ENCODE results near the gene ANXA4.

- TF ChIP-seq POLR2A (IDR thresholded peaks at IDR 0.05; ENCODE audit: low read depth, low read length) (no peak), TAF1 (IDR thresholded peaks at IDR 0.05; ENCODE audit: low read depth, low read length) (no peak), POLR2AphosphoS5 (IDR thresholded peaks at IDR 0.05; ENCODE audit: low read depth, low read length) (no peak)
These were observed 86.0 kb downstream of the ANXA4 start for GRCh38 chr2:69827796-69828540.
